HUES6 (cell line): ENCODE results near the gene GSK3A.
"Not testable (repeated sequence)": the region's sequence is repeated elsewhere in the genome, so short reads cannot be mapped to it uniquely, and the experiment has no call there.

Experiments
- H3K27ac ChIP-seq: 2 replicates; pipeline ENCODE4 v1.7.0; 2013; ENCODE audit warnings: low read depth, mild to moderate bottlenecking, low read length, inconsistent platforms
- H3K27me3 ChIP-seq: 2 replicates; pipeline ENCODE4 v1.6.1; 2013; ENCODE audit warnings: low read length; ENCODE audit not compliant: control insufficient read depth, insufficient read depth
- H3K36me3 ChIP-seq: 2 replicates; pipeline ENCODE4 v1.6.1; 2013; ENCODE audit warnings: low read length; ENCODE audit not compliant: control insufficient read depth, insufficient read depth
- H3K4me1 ChIP-seq: 2 replicates; pipeline ENCODE4 v1.6.1; 2013; ENCODE audit warnings: low read length; ENCODE audit not compliant: control insufficient read depth, insufficient read depth
- H3K4me3 ChIP-seq: 2 replicates; pipeline ENCODE4 v1.5.1; 2013; ENCODE audit warnings: low read depth, low read length
- H3K9ac ChIP-seq: one replicate; pipeline ENCODE4 v1.6.1; 2013; ENCODE audit warnings: mild to moderate bottlenecking, low read length
- H3K9me3 ChIP-seq: 2 replicates; pipeline ENCODE4 v1.6.1; 2013; ENCODE audit warnings: low read depth, low read length; ENCODE audit not compliant: control insufficient read depth, insufficient read depth

GSK3A gene

GRCh38 chr19:42266928-42267603, 24.7 kb upstream of the GSK3A start:
- not testable (repeated sequence) for H3K27ac ChIP-seq, H3K36me3 ChIP-seq, H3K27me3 ChIP-seq, H3K9me3 ChIP-seq
- Histone ChIP-seq H3K4me3 (peak overlapping the region; percentile 79), H3K4me1 (peaks cover 23% of the 10 kb centered on the region), H3K9ac (peak overlapping the region; percentile 64)

GRCh38 chr19:42266105-42266504, 23.7 kb upstream of the GSK3A start:
- H3K36me3 ChIP-seq, H3K9me3 ChIP-seq, H3K9ac ChIP-seq, H3K27me3 ChIP-seq, H3K27ac ChIP-seq, H3K4me3 ChIP-seq: not testable (repeated sequence)
- H3K4me1 ChIP-seq: peaks cover 20% of the 10 kb centered on the region

GRCh38 chr19:42261763-42262162, 19.4 kb upstream of the GSK3A start:
- H3K9ac ChIP-seq: no peak overlapping the region
- no peaks in the 10 kb centered on the region for H3K9me3 ChIP-seq
- no peaks in the 10 kb centered on the region for H3K4me1 ChIP-seq

GRCh38 chr19:42257842-42258241, 15.4 kb upstream of the GSK3A start:
- H3K4me1 ChIP-seq, H3K9me3 ChIP-seq, H3K9ac ChIP-seq, H3K27ac ChIP-seq, H3K4me3 ChIP-seq, H3K36me3 ChIP-seq, H3K27me3 ChIP-seq: not testable (repeated sequence)

More at GRCh38 chr19:42261763-42262162, 19.4 kb upstream of the GSK3A start:
- no peak overlapping the region for H3K27ac ChIP-seq
- H3K27me3 ChIP-seq: no peaks in the 10 kb centered on the region
- no peak overlapping the region for H3K4me3 ChIP-seq
- H3K36me3 ChIP-seq: no peaks in the 10 kb centered on the region

GRCh38 chr19:42255766-42256745, 13.7 kb upstream of the GSK3A start:
- no peaks in the 10 kb centered on the region for H3K27me3 ChIP-seq
- H3K9ac ChIP-seq: peak overlapping the region; percentile 47
- peak overlapping the region; percentile 95 for H3K4me3 ChIP-seq
- H3K27ac ChIP-seq: no peak overlapping the region
- no peaks in the 10 kb centered on the region for H3K9me3 ChIP-seq
- no peaks in the 10 kb centered on the region for H3K36me3 ChIP-seq
- peaks cover 18% of the 10 kb centered on the region for H3K4me1 ChIP-seq

- Histone ChIP-seq H3K9me3 (no peaks in the 10 kb centered on the region), H3K4me1 (peaks cover 26% of the 10 kb centered on the region), H3K9ac (peak within 1 kb of the TSS; percentile 92), H3K4me3 (peak within 1 kb of the TSS; percentile 95), H3K27me3 (no peaks in the 10 kb centered on the region), H3K36me3 (peaks cover 4% of the 10 kb centered on the region), H3K27ac (peak within 1 kb of the TSS; percentile 98)
Observed at GRCh38 chr19:42254850-42255765, 12.7 kb upstream of the GSK3A start, which contains the start of gene ERF. Gene ERF, minus strand, starts transcription at chr19:42255128. Its CDS starts 129 bp downstream, at chr19:42254999.

- Histone ChIP-seq H3K9me3 (no peaks in the 10 kb centered on the region), H3K27me3 (no peaks in the 10 kb centered on the region), H3K4me3 (peak overlapping the region; percentile 95), H3K9ac (peak overlapping the region; percentile 92), H3K27ac (peak overlapping the region; percentile 98), H3K36me3 (peaks cover 12% of the 10 kb centered on the region), H3K4me1 (peaks cover 26% of the 10 kb centered on the region)
Observed at GRCh38 chr19:42254089-42254849, 11.9 kb upstream of the GSK3A start.

- peak overlapping the region; percentile 95 for H3K4me3 ChIP-seq
- H3K9ac ChIP-seq: peak overlapping the region; percentile 84
- H3K36me3 ChIP-seq: peaks cover 19% of the 10 kb centered on the region
- peaks cover 26% of the 10 kb centered on the region for H3K4me1 ChIP-seq
- H3K9me3 ChIP-seq: no peaks in the 10 kb centered on the region
- peak overlapping the region; percentile 98; the same call in 1 of the 2 replicates for H3K27ac ChIP-seq
- no peaks in the 10 kb centered on the region for H3K27me3 ChIP-seq
Observed at GRCh38 chr19:42253245-42254088, 11.1 kb upstream of the GSK3A start.

GRCh38 chr19:42252365-42253244, 10.2 kb upstream of the GSK3A start:
- no peaks in the 10 kb centered on the region for H3K27me3 ChIP-seq
- H3K36me3 ChIP-seq: peaks cover 19% of the 10 kb centered on the region
- H3K27ac ChIP-seq: peak overlapping the region; percentile 76; the same call in 1 of the 2 replicates
- peak overlapping the region; percentile 81 for H3K4me3 ChIP-seq
- H3K9ac ChIP-seq: peak overlapping the region; percentile 84
- H3K4me1 ChIP-seq: peaks cover 26% of the 10 kb centered on the region
- no peaks in the 10 kb centered on the region for H3K9me3 ChIP-seq
